Measurements from ENCODE around the gene RPS15. TPM values are rescaled to one million over a fixed set of nuclear protein-coding genes. Genes with fewer than 3 reads are reported as not detected.

The RPS15 gene
- total RNA-seq, 6 donors from 2014 or later: 825 to 2,012 (median 1,317) TPM

- Histone ChIP-seq H3K4me3 (peak overlapping the region in 3 of 4 donors; percentile 36 to 50 (median 45)), H3K9me3 (no peaks in the 10 kb centered on the region), H3K27ac (no peak overlapping the region), H3K36me3 (peaks cover 7 to 20% (median 15%) of the 10 kb centered on the region in 4 donors), H3K4me1 (peaks cover 22 to 36% (median 26%) of the 10 kb centered on the region in 4 donors), H3K27me3 (peaks cover 3 to 53% (median 38%) of the 10 kb centered on the region in 4 donors)
- 8% methylated on average over 27 of the region's 99 CpGs; no CpG with 5 or more reads in 1 of the 2 donors for WGBS, 2 donors
- DNase-seq: peak in 1 of 2 donors; percentile 87
- TF ChIP-seq EP300 (IDR thresholded peaks at IDR 0.05): no peak
- no peak for TF ChIP-seq POLR2A (IDR thresholded peaks at IDR 0.05)
- TF ChIP-seq CTCF (IDR thresholded peaks at IDR 0.05): no peak
- TF ChIP-seq POLR2AphosphoS5 (IDR thresholded peaks at IDR 0.05): no peak
- ATAC-seq (ENCODE audit: low FRiP score in 2 of 2): peak in 1 of 2 donors; percentile 34
Observed at GRCh38 chr19:1445932-1446712, 7.9 kb downstream of the RPS15 start.

GRCh38 chr19:1446713-1447481 is 8.7 kb downstream of the RPS15 start:
- peak in 1 of 2 donors; percentile 89 for DNase-seq
- peaks cover 0 to 12% (median 9%) of the 10 kb centered on the region in 4 donors for H3K36me3 ChIP-seq
- no peak overlapping the region for H3K27ac ChIP-seq
- TF ChIP-seq POLR2AphosphoS5 (IDR thresholded peaks at IDR 0.05): no peak
- no peak for TF ChIP-seq POLR2A (IDR thresholded peaks at IDR 0.05)
- TF ChIP-seq EP300 (IDR thresholded peaks at IDR 0.05): no peak
- no peak for TF ChIP-seq CTCF (IDR thresholded peaks at IDR 0.05)
- peak overlapping the region in 1 of 4 donors; percentile 50 for H3K4me3 ChIP-seq
- peaks cover 22 to 36% (median 26%) of the 10 kb centered on the region in 4 donors for H3K4me1 ChIP-seq
- H3K9me3 ChIP-seq: no peaks in the 10 kb centered on the region
- H3K27me3 ChIP-seq: peaks cover 3 to 61% (median 42%) of the 10 kb centered on the region in 4 donors
- 3 to 10% methylated on average over 14 to 42 of the region's 63 CpGs for WGBS, 2 donors
- no peak for ATAC-seq (ENCODE audit: low FRiP score in 2 of 2)

- H3K36me3 ChIP-seq: peaks cover 0 to 6% (median 4%) of the 10 kb centered on the region in 4 donors
- no peak for ATAC-seq (ENCODE audit: low FRiP score in 2 of 2)
- H3K27ac ChIP-seq: no peak overlapping the region
- TF ChIP-seq EP300 (IDR thresholded peaks at IDR 0.05) (no peak), CTCF (IDR thresholded peaks at IDR 0.05) (no peak), POLR2A (IDR thresholded peaks at IDR 0.05) (no peak), POLR2AphosphoS5 (IDR thresholded peaks at IDR 0.05) (no peak)
- H3K4me3 ChIP-seq: no peak overlapping the region
- H3K9me3 ChIP-seq: no peaks in the 10 kb centered on the region
- DNase-seq: no peak
- peaks cover 3 to 67% (median 48%) of the 10 kb centered on the region in 4 donors for H3K27me3 ChIP-seq
- H3K4me1 ChIP-seq: peaks cover 22 to 36% (median 26%) of the 10 kb centered on the region in 4 donors
- 12 to 23% methylated on average over 3 to 4 of the region's 4 CpGs for WGBS, 2 donors
Observed at GRCh38 chr19:1447504-1447903, 9.3 kb downstream of the RPS15 start.

GRCh38 chr19:1447944-1448343 is 9.7 kb downstream of the RPS15 start:
- no peak overlapping the region for H3K4me3 ChIP-seq
- TF ChIP-seq POLR2A (IDR thresholded peaks at IDR 0.05): no peak
- TF ChIP-seq EP300 (IDR thresholded peaks at IDR 0.05): no peak
- no peak for TF ChIP-seq POLR2AphosphoS5 (IDR thresholded peaks at IDR 0.05)
- no peak for TF ChIP-seq CTCF (IDR thresholded peaks at IDR 0.05)
- WGBS, 2 donors: 83 to 87% methylated on average over 6 to 9 of the region's 9 CpGs
- H3K9me3 ChIP-seq: no peaks in the 10 kb centered on the region
- H3K27ac ChIP-seq: no peak overlapping the region
- ATAC-seq (ENCODE audit: low FRiP score in 2 of 2) (no peak), DNase-seq (no peak)
- H3K4me1 ChIP-seq: peaks cover 22 to 36% (median 26%) of the 10 kb centered on the region in 4 donors
- H3K27me3 ChIP-seq: peaks cover 3 to 71% (median 51%) of the 10 kb centered on the region in 4 donors
- peaks cover 0 to 2% (median under 1%) of the 10 kb centered on the region in 4 donors for H3K36me3 ChIP-seq

Data from upper lobe of left lung (tissue), 6 donors.